Hepatocyte (in vitro differentiated cells): ENCODE results near the gene VAV3. TPM values are rescaled to one million over a fixed set of nuclear protein-coding genes. Genes with fewer than 3 reads are reported as not detected.
A peak's percentile ranks its signal among the peaks of the same experiment; 100 is the strongest.
"Not testable (repeated sequence)": the region's sequence is repeated elsewhere in the genome, so short reads cannot be mapped to it uniquely, and the experiment has no call there.

Experiments
- DNase-seq: peaks from one replicate; pipeline ENCODE4 v3.0.0-alpha.2; 2016; ENCODE audit warnings: low spot score
- H2AFZ ChIP-seq: fragments of 200-600 bp; sonication (generic); 2 replicates; pipeline ENCODE4 v1.6.0; 2016; ENCODE audit warnings: antibody characterized with exemption, mild to moderate bottlenecking
- H3K27ac ChIP-seq: fragments of 200-600 bp; sonication (generic); 2 replicates; pipeline ENCODE4 v1.5.1; 2016; ENCODE audit warnings: mild to moderate bottlenecking
- H3K27me3 ChIP-seq: fragments of 200-600 bp; sonication (generic); 2 replicates; pipeline ENCODE4 v1.6.1; 2016
- H3K36me3 ChIP-seq: fragments of 200-600 bp; sonication (generic); replicated peaks from 2 replicates; pipeline ENCODE4 v1.5.1; 2016; ENCODE audit warnings: low read depth; ENCODE audit not compliant: insufficient read depth
- H3K4me1 ChIP-seq: fragments of 200-600 bp; sonication (generic); 2 replicates; pipeline ENCODE4 v1.5.1; 2016; ENCODE audit warnings: mild to moderate bottlenecking, moderate library complexity; ENCODE audit not compliant: insufficient read depth
- H3K4me2 ChIP-seq: fragments of 200-600 bp; sonication (generic); 2 replicates; pipeline ENCODE4 v1.6.0; 2016
- H3K4me3 ChIP-seq: fragments of 200-600 bp; sonication (generic); 2 replicates; pipeline ENCODE4 v1.5.1; 2016; ENCODE audit warnings: mild to moderate bottlenecking
- H3K79me2 ChIP-seq: fragments of 200-600 bp; sonication (generic); 2 replicates; pipeline ENCODE4 v1.6.0; 2017; ENCODE audit warnings: mild to moderate bottlenecking
- H3K9me2 ChIP-seq: fragments of 200-600 bp; sonication (generic); replicated peaks from 2 replicates; pipeline ENCODE4 v1.6.0; 2017; ENCODE audit warnings: mild to moderate bottlenecking; ENCODE audit not compliant: insufficient read depth
- H3K9me3 ChIP-seq: fragments of 200-600 bp; sonication (generic); 2 replicates; pipeline ENCODE4 v1.5.1; 2016; ENCODE audit warnings: low read depth, mild to moderate bottlenecking
- H4K20me1 ChIP-seq: fragments of 200-600 bp; sonication (generic); 2 replicates; pipeline ENCODE4 v1.6.0; 2016; ENCODE audit warnings: mild to moderate bottlenecking; ENCODE audit not compliant: insufficient read depth, poor library complexity, severe bottlenecking
- CTCF ChIP-seq: fragments of 200-600 bp; sonication (generic); IDR thresholded peaks from 2 replicates; pipeline ENCODE4 v1.5.1; 2016; ENCODE audit warnings: antibody characterized with exemption, mild to moderate bottlenecking; ENCODE audit not compliant: poor library complexity
- EZH2 ChIP-seq: fragments of 200-600 bp; sonication (generic); IDR thresholded peaks from 2 replicates; pipeline ENCODE4 v1.6.1; 2016; ENCODE audit warnings: antibody characterized with exemption, mild to moderate bottlenecking, borderline replicate concordance
- EZH2phosphoT487 ChIP-seq: fragments of 200-600 bp; sonication (generic); IDR thresholded peaks from one replicate; pipeline ENCODE4 v1.6.1; 2018; ENCODE audit warnings: antibody characterized with exemption, mild to moderate bottlenecking, low read depth, moderate library complexity; ENCODE audit not compliant: unreplicated experiment, severe bottlenecking
- WGBS: methylation state at CpG from one replicate; pipeline ENCODE4 v1.1.6; 2016; ENCODE audit warnings: low lambda C conversion rate; ENCODE audit errors: missing lambda C conversion rate; 5-methylcytosine and 5-hydroxymethylcytosine counted together
- polyA plus RNA-seq: library from polyadenylated mRNA; unstranded; fragments of >200 nt; fragmentation: Nextera tagmentation; extraction: Ambion mirVana; gene quantifications from 2 replicates; pipeline ENCODE4 v1.2.1, GENCODE V29; 2016
- total RNA-seq: library from RNA; depleted of rRNA; stranded (reverse); fragments of >200 nt; gene quantifications from 2 replicates; pipeline ENCODE4 v1.2.3, GENCODE V29; 2014

Gene VAV3
- total and polyA plus RNA-seq, 2 experiments from 2014 or later, result 12.3 to 40.5 TPM

- 76% methylated on average over 1 of the region's 1 CpG for WGBS
- H3K4me2 ChIP-seq, result no peak overlapping the region
These were observed 312.0 kb downstream of the VAV3 start for GRCh38 chr1:107653005-107653404.

GRCh38 chr1:107650825-107651224 lies 314.2 kb downstream of the VAV3 start:
- not testable (repeated sequence) for H3K4me3 ChIP-seq, H2AFZ ChIP-seq, H3K36me3 ChIP-seq, H3K4me2 ChIP-seq, H3K79me2 ChIP-seq, H3K9me3 ChIP-seq, H3K27ac ChIP-seq, H3K4me1 ChIP-seq, H4K20me1 ChIP-seq, H3K9me2 ChIP-seq, H3K27me3 ChIP-seq, DNase-seq
- WGBS, result 93% methylated on average over 2 of the region's 2 CpGs

More at GRCh38 chr1:107653005-107653404, 312.0 kb downstream of the VAV3 start:
- Histone ChIP-seq H3K9me3 (no peaks in the 10 kb centered on the region), H4K20me1 (no peaks in the 10 kb centered on the region), H3K27me3 (no peaks in the 10 kb centered on the region), H3K79me2 (peaks cover 2% of the 10 kb centered on the region), H3K4me1 (peaks cover 3% of the 10 kb centered on the region), H2AFZ (no peak overlapping the region), H3K4me3 (no peak overlapping the region), H3K36me3 (no peaks in the 10 kb centered on the region), H3K27ac (no peak overlapping the region), H3K9me2 (no peaks in the 10 kb centered on the region)
- TF ChIP-seq CTCF (no peak), EZH2 (no peak), EZH2phosphoT487 (no peak)
- no peak for DNase-seq

GRCh38 chr1:107649023-107649422 lies 316.0 kb downstream of the VAV3 start:
- peaks cover 10% of the 10 kb centered on the region for H3K79me2 ChIP-seq
- peak overlapping the region; percentile 48 for H3K4me2 ChIP-seq
- no peaks in the 10 kb centered on the region for H4K20me1 ChIP-seq
- H3K27me3 ChIP-seq, result no peaks in the 10 kb centered on the region
- H3K27ac ChIP-seq, result peak overlapping the region; percentile 47
- H3K4me3 ChIP-seq, result no peak overlapping the region
- no peaks in the 10 kb centered on the region for H3K9me2 ChIP-seq
- no peak for TF ChIP-seq EZH2
- no peak overlapping the region for H2AFZ ChIP-seq
- peak; percentile 16 for DNase-seq
- no peaks in the 10 kb centered on the region for H3K36me3 ChIP-seq
- 59% methylated on average over 3 of the region's 3 CpGs for WGBS
- H3K4me1 ChIP-seq, result peaks cover 3% of the 10 kb centered on the region
- H3K9me3 ChIP-seq, result no peaks in the 10 kb centered on the region

GRCh38 chr1:107648071-107648470 lies 316.9 kb downstream of the VAV3 start:
- Histone ChIP-seq H4K20me1 (no peaks in the 10 kb centered on the region), H3K36me3 (no peaks in the 10 kb centered on the region), H2AFZ (no peak overlapping the region), H3K4me3 (no peak overlapping the region), H3K9me3 (no peaks in the 10 kb centered on the region), H3K27me3 (no peaks in the 10 kb centered on the region), H3K79me2 (peaks cover 8% of the 10 kb centered on the region), H3K4me2 (no peak overlapping the region), H3K4me1 (peaks cover 3% of the 10 kb centered on the region), H3K27ac (no peak overlapping the region), H3K9me2 (no peaks in the 10 kb centered on the region)
- no peak for DNase-seq
- TF ChIP-seq CTCF (no peak), EZH2 (no peak), EZH2phosphoT487 (no peak)

GRCh38 chr1:107647012-107647411 lies 318.0 kb downstream of the VAV3 start:
- Histone ChIP-seq H2AFZ (no peak overlapping the region), H3K27ac (no peak overlapping the region), H3K4me2 (no peak overlapping the region), H3K9me3 (no peaks in the 10 kb centered on the region), H3K79me2 (peaks cover 8% of the 10 kb centered on the region), H3K27me3 (no peaks in the 10 kb centered on the region), H3K36me3 (no peaks in the 10 kb centered on the region), H3K4me3 (no peak overlapping the region), H3K9me2 (no peaks in the 10 kb centered on the region), H3K4me1 (peaks cover 3% of the 10 kb centered on the region), H4K20me1 (no peaks in the 10 kb centered on the region)
- WGBS, result 46% methylated on average over 2 of the region's 2 CpGs
- no peak for DNase-seq
- no peak for TF ChIP-seq CTCF
- no peak for TF ChIP-seq EZH2phosphoT487
- TF ChIP-seq EZH2, result no peak
